ENCODE data around the gene SPRR3. TPM values are rescaled to one million over a fixed set of nuclear protein-coding genes. Genes with fewer than 3 reads are reported as not detected.

Gene SPRR3
- total RNA-seq, 4 donors from 2014 or later = not detected

DNA sequence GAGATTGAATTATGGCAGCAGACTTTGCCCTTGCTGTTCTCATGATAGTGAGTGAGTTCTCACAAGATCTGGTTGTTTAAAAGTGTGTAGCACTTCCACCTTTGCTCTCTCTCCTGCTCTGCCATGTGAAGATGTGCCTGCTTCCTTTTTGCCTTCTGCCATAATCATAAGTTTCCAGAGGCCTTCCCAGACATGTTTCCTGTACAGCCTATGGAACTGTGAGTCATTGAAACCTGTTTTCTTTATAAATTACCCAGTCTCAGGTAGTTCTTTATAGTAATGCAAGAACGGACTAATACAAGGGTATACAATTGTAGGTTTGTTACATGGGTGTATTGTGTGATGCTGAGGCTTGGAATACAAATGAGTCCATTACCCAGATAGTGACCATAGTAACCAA is 33.7 kb downstream of the SPRR3 start:
- 66 to 74% methylated on average over 1 of the region's 1 CpG for WGBS, 2 donors
- TF ChIP-seq, protein P1, sequence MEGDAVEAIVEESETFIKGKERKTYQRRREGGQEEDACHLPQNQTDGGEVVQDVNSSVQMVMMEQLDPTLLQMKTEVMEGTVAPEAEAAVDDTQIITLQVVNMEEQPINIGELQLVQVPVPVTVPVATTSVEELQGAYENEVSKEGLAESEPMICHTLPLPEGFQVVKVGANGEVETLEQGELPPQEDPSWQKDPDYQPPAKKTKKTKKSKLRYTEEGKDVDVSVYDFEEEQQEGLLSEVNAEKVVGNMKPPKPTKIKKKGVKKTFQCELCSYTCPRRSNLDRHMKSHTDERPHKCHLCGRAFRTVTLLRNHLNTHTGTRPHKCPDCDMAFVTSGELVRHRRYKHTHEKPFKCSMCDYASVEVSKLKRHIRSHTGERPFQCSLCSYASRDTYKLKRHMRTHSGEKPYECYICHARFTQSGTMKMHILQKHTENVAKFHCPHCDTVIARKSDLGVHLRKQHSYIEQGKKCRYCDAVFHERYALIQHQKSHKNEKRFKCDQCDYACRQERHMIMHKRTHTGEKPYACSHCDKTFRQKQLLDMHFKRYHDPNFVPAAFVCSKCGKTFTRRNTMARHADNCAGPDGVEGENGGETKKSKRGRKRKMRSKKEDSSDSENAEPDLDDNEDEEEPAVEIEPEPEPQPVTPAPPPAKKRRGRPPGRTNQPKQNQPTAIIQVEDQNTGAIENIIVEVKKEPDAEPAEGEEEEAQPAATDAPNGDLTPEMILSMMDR (IDR thresholded peaks at IDR 0.05) = no peak
- no peak for TF ChIP-seq POLR2A (IDR thresholded peaks at IDR 0.05)
- intact Hi-C loops (cut with DNase I; ENCODE audit: low total_unique reads) = no loop called here
- no peak for DNase-seq (ENCODE audit: low spot score in 2 of 2)
- H3K4me3 ChIP-seq (ENCODE audit: low read depth, poor library complexity, severe bottlenecking) = no peak overlapping the region

DNA sequence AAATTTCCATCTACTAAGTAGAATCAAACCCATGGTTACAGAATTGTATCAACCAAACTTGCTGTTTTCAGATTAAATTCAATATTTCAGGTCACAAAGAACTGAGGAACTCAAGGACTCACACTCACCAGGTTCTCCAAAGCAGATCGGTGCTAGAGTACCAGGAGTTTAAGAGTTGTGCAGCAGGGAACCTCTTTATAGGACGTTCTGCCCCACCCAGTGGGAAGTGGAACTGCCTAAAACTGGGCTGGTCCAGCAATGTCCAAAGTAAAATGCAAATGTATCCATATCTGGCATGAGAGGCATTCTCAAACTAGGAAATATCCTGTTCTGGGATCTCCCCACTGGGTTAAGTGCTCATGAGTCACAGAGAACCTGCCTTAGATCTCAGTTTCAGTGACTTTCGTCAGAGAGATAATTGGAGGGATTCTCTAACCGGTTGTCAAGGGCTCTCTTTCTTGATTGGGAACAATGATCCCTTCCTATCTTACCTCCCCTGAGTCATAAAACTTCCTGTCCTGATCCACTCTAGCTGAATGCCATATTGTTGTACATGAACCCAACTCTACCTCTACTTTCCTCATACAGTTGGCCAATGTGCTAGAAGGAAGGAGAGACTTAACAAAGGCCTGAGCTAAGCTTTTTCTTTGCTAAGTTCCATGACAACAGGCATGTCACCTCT is 39.5 kb downstream of the SPRR3 start, which contains the start of gene SPRR2D:
SPRR2D (minus strand) TSS at position 171 of the 682 bp plus-strand sequence. CDS start 774 bp downstream, outside the sequence.
- intact Hi-C loops (cut with DNase I; ENCODE audit: low total_unique reads) = no loop called here

DNA sequence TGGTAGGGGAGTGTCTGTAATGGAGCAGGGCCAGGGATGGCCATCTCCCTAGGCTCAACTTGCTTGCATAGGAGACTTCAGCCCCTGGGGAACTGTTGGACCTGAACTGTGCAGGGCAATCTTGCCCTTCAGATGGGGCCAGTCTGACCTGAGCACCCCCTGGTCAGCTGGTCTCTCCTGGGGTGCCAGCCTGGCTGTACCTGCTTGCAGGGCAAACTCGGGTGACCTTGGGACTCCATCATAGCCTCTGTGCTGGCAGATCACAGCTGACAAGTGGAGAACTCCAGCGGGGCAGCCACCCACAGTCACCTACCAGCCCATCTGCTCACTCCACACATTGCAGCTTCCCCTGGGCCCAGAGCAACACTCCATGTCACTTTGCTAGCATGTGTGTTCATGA is 47.7 kb downstream of the SPRR3 start:
- no peak for TF ChIP-seq POLR2A (IDR thresholded peaks at IDR 0.05)
- TF ChIP-seq, protein P1 (IDR thresholded peaks at IDR 0.05) = no peak
- WGBS, 2 donors = 83 to 92% methylated on average over 2 of the region's 2 CpGs
- H3K4me3 ChIP-seq (ENCODE audit: low read depth, poor library complexity, severe bottlenecking) = no peak overlapping the region
- intact Hi-C loops (cut with DNase I; ENCODE audit: low total_unique reads) = no loop called here
- DNase-seq (ENCODE audit: low spot score in 2 of 2) = no peak

More for the DNA sequence above, 39.5 kb downstream of the SPRR3 start, which contains the start of gene SPRR2D:
- WGBS, 2 donors = 53 to 67% methylated on average over 4 of the region's 4 CpGs
- TF ChIP-seq, protein P1 (IDR thresholded peaks at IDR 0.05) = no peak
- TF ChIP-seq POLR2A (IDR thresholded peaks at IDR 0.05) = no peak
- DNase-seq (ENCODE audit: low spot score in 2 of 2) = no peak
- no peak within 1 kb of the TSS for H3K4me3 ChIP-seq (ENCODE audit: low read depth, poor library complexity, severe bottlenecking)

Other genes with a start within 250 kb of the SPRR3 start
- gene KPRP, start 243.7 kb upstream of the SPRR3 start, total RNA-seq = 100 to 1,000 TPM; 219 to 353 (median 231) TPM
- gene LCE1F, start 226.6 kb upstream of the SPRR3 start, total RNA-seq = 100 to 1,000 TPM in 1 of 4 donors, 10 to 100 TPM in 3; 34.2 to 121 (median 64.6) TPM
- gene LCE1E, start 215.5 kb upstream of the SPRR3 start, total RNA-seq = 100 to 1,000 TPM in 2 of 4 donors, 10 to 100 TPM in 2; 45.3 to 112 (median 101) TPM
- gene LCE1D, start 205.0 kb upstream of the SPRR3 start, total RNA-seq = 100 to 1,000 TPM; 130 to 942 (median 594) TPM
- gene LCE1C, start 195.1 kb upstream of the SPRR3 start, total RNA-seq = 1,000 to 10,000 TPM; 1,701 to 2,689 (median 2,386) TPM
- 100 to 1,000 TPM; 207 to 278 (median 246) TPM for gene LCE1B, start 189.8 kb upstream of the SPRR3 start, total RNA-seq
- gene LCE1A, start 174.3 kb upstream of the SPRR3 start, total RNA-seq = 100 to 1,000 TPM; 612 to 936 (median 792) TPM
- 100 to 1,000 TPM in 2 of 4 donors, 10 to 100 TPM in 2; 60.9 to 207 (median 107) TPM for gene LCE6A, start 158.9 kb upstream of the SPRR3 start, total RNA-seq
- gene LCE7A, start 141.8 kb upstream of the SPRR3 start, total RNA-seq = 1 to 10 TPM in 1 of 4 donors, not detected in 3; 5.1 TPM
- gene SMCP, start 123.4 kb upstream of the SPRR3 start, total RNA-seq = not detected
- gene IVL, start 93.2 kb upstream of the SPRR3 start, total RNA-seq = 100 to 1,000 TPM; 162 to 322 (median 207) TPM
- gene SPRR5, start 54.5 kb upstream of the SPRR3 start, total RNA-seq = 100 to 1,000 TPM in 1 of 4 donors, 10 to 100 TPM in 3; 41.5 to 137 (median 78.1) TPM
- 100 to 1,000 TPM in 2 of 4 donors, 10 to 100 TPM in 1, 1 to 10 TPM in 1; 4.0 to 142 (median 77.2) TPM for gene SPRR4, start 31.1 kb upstream of the SPRR3 start, total RNA-seq
- gene SPRR1A, start 17.7 kb upstream of the SPRR3 start, total RNA-seq = not detected
- 100 to 1,000 TPM in 2 of 4 donors, 10 to 100 TPM in 2; 42.6 to 213 (median 128) TPM for gene SPRR1B, start 29.5 kb downstream of the SPRR3 start, total RNA-seq
- gene SPRR2D, start 39.4 kb downstream of the SPRR3 start, total RNA-seq = 100 to 1,000 TPM in 1 of 4 donors, 10 to 100 TPM in 1, 1 to 10 TPM in 2; 1.1 to 148 (median 20.6) TPM
- gene SPRR2A, start 55.8 kb downstream of the SPRR3 start, total RNA-seq = under 1 TPM in 1 of 4 donors, not detected in 3; 0.71 TPM
- gene SPRR2B, start 69.9 kb downstream of the SPRR3 start, total RNA-seq = 10 to 100 TPM in 1 of 4 donors, 1 to 10 TPM in 1, not detected in 2; 1.7 to 13.6 TPM
- gene SPRR2E, start 92.8 kb downstream of the SPRR3 start, total RNA-seq = 100 to 1,000 TPM; 149 to 650 (median 233) TPM
- under 1 TPM in 1 of 4 donors, not detected in 3; 0.64 TPM for gene SPRR2F, start 111.8 kb downstream of the SPRR3 start, total RNA-seq
- 100 to 1,000 TPM in 2 of 4 donors, 10 to 100 TPM in 2; 58.1 to 175 (median 92.7) TPM for gene SPRR2G, start 149.1 kb downstream of the SPRR3 start, total RNA-seq
- gene LELP1, start 201.7 kb downstream of the SPRR3 start, total RNA-seq = not detected
- 10 to 100 TPM in 1 of 4 donors, 1 to 10 TPM in 1, under 1 TPM in 2; 0.34 to 46.0 (median 0.91) TPM for gene PRR9, start 215.8 kb downstream of the SPRR3 start, total RNA-seq

Measured in lower leg skin (tissue), 4 donors.